Activated T-helper 1 cell treated with Interleukin-2 at 50 U/mL for 16 hours (primary cell): ENCODE measurements around the gene GAA.

ENCODE experiments used
- DNase-seq: peaks from one replicate; pipeline ENCODE4 v3.0.0-alpha.2; 2020; ENCODE audit warnings: low read depth

The GAA gene

GRCh38 chr17:80117491-80118401 is 16.4 kb downstream of the GAA start:
- DNase-seq: no peak

GRCh38 chr17:80118601-80119270 is 17.4 kb downstream of the GAA start:
- no peak for DNase-seq

- no peak for DNase-seq
These were observed 17.9 kb downstream of the GAA start for GRCh38 chr17:80119271-80119791.

GRCh38 chr17:80119839-80120238 is 18.5 kb downstream of the GAA start:
- no peak for DNase-seq

- DNase-seq: no peak
These were observed 20.7 kb downstream of the GAA start for GRCh38 chr17:80122026-80122575.

- DNase-seq: no peak
These were observed 21.6 kb downstream of the GAA start for GRCh38 chr17:80122926-80123505.

GRCh38 chr17:80123791-80124190 is 22.4 kb downstream of the GAA start:
- no peak for DNase-seq

- DNase-seq: no peak
These were observed 23.1 kb downstream of the GAA start for GRCh38 chr17:80124351-80124981.

- no peak for DNase-seq
These were observed 24.5 kb downstream of the GAA start for GRCh38 chr17:80125656-80126448.

- no peak for DNase-seq
These were observed 25.0 kb downstream of the GAA start for GRCh38 chr17:80126449-80126715.

- DNase-seq: no peak
These were observed 27.7 kb downstream of the GAA start for GRCh38 chr17:80129006-80129565.

- no peak for DNase-seq
These were observed 29.6 kb downstream of the GAA start for GRCh38 chr17:80130992-80131391.

GRCh38 chr17:80132906-80133625 is 31.7 kb downstream of the GAA start:
- DNase-seq: no peak

- DNase-seq: no peak
These were observed 32.2 kb downstream of the GAA start for GRCh38 chr17:80133626-80133970.

- DNase-seq: no peak
These were observed 35.8 kb downstream of the GAA start for GRCh38 chr17:80137131-80137530.

- no peak for DNase-seq
These were observed 37.6 kb downstream of the GAA start for GRCh38 chr17:80138856-80139426.

- DNase-seq: no peak
These were observed 40.2 kb downstream of the GAA start for GRCh38 chr17:80141463-80142165.

- DNase-seq: no peak
These were observed 41.5 kb downstream of the GAA start for GRCh38 chr17:80142929-80143328.
